WTC11 (cell line): ENCODE data around the gene CLVS2. TPM values are rescaled to one million over a fixed set of nuclear protein-coding genes. Genes with fewer than 3 reads are reported as not detected.

ENCODE experiments used
- ATAC-seq: fragments of 200-7000 bp; cut with Tn5 transposase; 2 replicates; pipeline ENCODE4 v1.10.0; 2021; ENCODE audit warnings: mild to moderate bottlenecking, moderate library complexity
- CTCF ChIA-PET: fragments of 300-600 bp; sonication (Branson Sonifier 250); formaldehyde crosslinking; loops from one replicate; lab custom pipeline; 2021; ENCODE audit warnings: antibody characterized with exemption; lab: Charles Lee
- POLR2A ChIA-PET: fragments of 350-600 bp; sonication (Branson Sonifier 250); formaldehyde crosslinking; loops from one replicate; lab custom pipeline; 2021; ENCODE audit warnings: antibody characterized with exemption; lab: Charles Lee
- DNase-seq: peaks from one replicate; pipeline ENCODE4 v3.0.0; 2021; ENCODE audit warnings: low spot score
- H3K27ac Mint-ChIP-seq: 2 replicates; pipeline ENCODE4 v1.8.0; 2021; ENCODE audit warnings: mixed read lengths
- H3K27me3 Mint-ChIP-seq: 2 replicates; pipeline ENCODE4 v1.8.0; 2021; ENCODE audit warnings: low read depth, mild to moderate bottlenecking, moderate library complexity, mixed read lengths
- H3K36me3 Mint-ChIP-seq: 2 replicates; pipeline ENCODE4 v1.8.0; 2021; ENCODE audit warnings: mixed read lengths
- H3K4me1 Mint-ChIP-seq: 2 replicates; pipeline ENCODE4 v1.8.0; 2022; ENCODE audit warnings: mixed read lengths
- H3K4me3 Mint-ChIP-seq: 2 replicates; pipeline ENCODE4 v1.8.0; 2021; ENCODE audit warnings: mild to moderate bottlenecking, moderate library complexity, mixed read lengths
- H3K9me3 Mint-ChIP-seq: 2 replicates; pipeline ENCODE4 v1.8.0; 2021; ENCODE audit warnings: mixed read lengths
- CTCF ChIP-seq: fragments of 200-600 bp; IDR thresholded peaks from 2 replicates; pipeline ENCODE4 v1.8.0; 2022; ENCODE audit warnings: antibody characterized with exemption
- ELF4 ChIP-seq: sonication (generic); formaldehyde crosslinking; IDR thresholded peaks from 2 replicates; pipeline ENCODE4 v1.8.1; 2022; ENCODE audit warnings: low read depth, mild to moderate bottlenecking, moderate library complexity, missing genetic modification reagents
- FOXK1 ChIP-seq: sonication (generic); formaldehyde crosslinking; IDR thresholded peaks from 2 replicates; pipeline ENCODE4 v1.8.0; 2022; ENCODE audit warnings: mild to moderate bottlenecking, moderate library complexity, missing genetic modification reagents
- GRHL2 ChIP-seq: fragments of 250-450 bp; sonication (Bioruptor Pico); IDR thresholded peaks from 2 replicates; pipeline ENCODE4 v1.8.0; 2022; ENCODE audit warnings: mild to moderate bottlenecking, moderate library complexity; ENCODE audit not compliant: insufficient replicate concordance, severe bottlenecking
- HMGA2 ChIP-seq: fragments of 250-450 bp; sonication (Bioruptor Pico); IDR thresholded peaks from 2 replicates; pipeline ENCODE4 v1.4.0; 2021; ENCODE audit warnings: mild to moderate bottlenecking, moderate library complexity
- HMGXB4 ChIP-seq: sonication (generic); formaldehyde crosslinking; IDR thresholded peaks from 2 replicates; pipeline ENCODE4 v1.8.1; 2023; ENCODE audit warnings: mild to moderate bottlenecking, moderate library complexity, missing genetic modification reagents
- IRF2 ChIP-seq: sonication (generic); formaldehyde crosslinking; IDR thresholded peaks from 2 replicates; pipeline ENCODE4 v1.8.0; 2022; ENCODE audit warnings: low read depth, missing genetic modification reagents, borderline replicate concordance
- JUN ChIP-seq: sonication (generic); formaldehyde crosslinking; IDR thresholded peaks from 2 replicates; pipeline ENCODE4 v1.8.0; 2023; ENCODE audit warnings: mild to moderate bottlenecking, missing genetic modification reagents
- MAX ChIP-seq: sonication (generic); formaldehyde crosslinking; IDR thresholded peaks from 2 replicates; pipeline ENCODE4 v1.8.0; 2022; ENCODE audit warnings: mild to moderate bottlenecking, missing genetic modification reagents
- MLX ChIP-seq: sonication (generic); formaldehyde crosslinking; IDR thresholded peaks from 2 replicates; pipeline ENCODE4 v1.8.1; 2023; ENCODE audit warnings: mild to moderate bottlenecking, missing genetic modification reagents, moderate library complexity
- NFE2L1 ChIP-seq: sonication (generic); formaldehyde crosslinking; IDR thresholded peaks from 2 replicates; pipeline ENCODE4 v1.8.1; 2023; ENCODE audit warnings: missing genetic modification reagents
- NFYB ChIP-seq: sonication (generic); formaldehyde crosslinking; conservative IDR thresholded peaks from 2 replicates; pipeline ENCODE4 v1.8.0; 2022; ENCODE audit warnings: low read depth, missing genetic modification reagents
- OVOL2 ChIP-seq: fragments of 250-450 bp; sonication (Bioruptor Pico); IDR thresholded peaks from 2 replicates; pipeline ENCODE4 v1.9.0; 2021; ENCODE audit warnings: mild to moderate bottlenecking, borderline replicate concordance
- PRDM15 ChIP-seq: sonication (generic); formaldehyde crosslinking; IDR thresholded peaks from 2 replicates; pipeline ENCODE4 v1.8.0; 2022; ENCODE audit warnings: missing genetic modification reagents
- PRRX2 ChIP-seq: fragments of 250-450 bp; sonication (Bioruptor Pico); IDR thresholded peaks from 2 replicates; pipeline ENCODE4 v1.8.0; 2021; ENCODE audit warnings: mild to moderate bottlenecking
- SMAD3 ChIP-seq: sonication (generic); formaldehyde crosslinking; IDR thresholded peaks from 2 replicates; pipeline ENCODE4 v1.8.0; 2022; ENCODE audit warnings: missing genetic modification reagents, mild to moderate bottlenecking, borderline replicate concordance
- SMAD4 ChIP-seq: sonication (generic); formaldehyde crosslinking; IDR thresholded peaks from 2 replicates; pipeline ENCODE4 v1.8.0; 2022; ENCODE audit warnings: mild to moderate bottlenecking, missing genetic modification reagents
- SOX15 ChIP-seq: fragments of 250-450 bp; sonication (Bioruptor Pico); IDR thresholded peaks from 2 replicates; pipeline ENCODE4 v1.9.0; 2021; ENCODE audit warnings: mild to moderate bottlenecking
- TCF7 ChIP-seq: sonication (generic); formaldehyde crosslinking; IDR thresholded peaks from 2 replicates; pipeline ENCODE4 v1.8.0; 2022; ENCODE audit warnings: mild to moderate bottlenecking, low read depth, missing genetic modification reagents, moderate library complexity
- ZBTB21 ChIP-seq: sonication (generic); formaldehyde crosslinking; IDR thresholded peaks from 2 replicates; pipeline ENCODE4 v1.8.1; 2023; ENCODE audit warnings: mild to moderate bottlenecking, missing genetic modification reagents, borderline replicate concordance
- ZNF232 ChIP-seq: sonication (generic); formaldehyde crosslinking; IDR thresholded peaks from 2 replicates; pipeline ENCODE4 v1.8.0; 2022; ENCODE audit warnings: mild to moderate bottlenecking, missing genetic modification reagents
- ZNF396 ChIP-seq: fragments of 250-450 bp; sonication (Bioruptor Pico); IDR thresholded peaks from 2 replicates; pipeline ENCODE4 v1.8.0; 2021; ENCODE audit warnings: mild to moderate bottlenecking, moderate library complexity, borderline replicate concordance
- ZNF416 ChIP-seq: fragments of 250-450 bp; sonication (Bioruptor Pico); IDR thresholded peaks from 2 replicates; pipeline ENCODE4 v1.9.0; 2021; ENCODE audit warnings: mild to moderate bottlenecking, inconsistent platforms
- ZNF423 ChIP-seq: fragments of 250-450 bp; sonication (Bioruptor Pico); IDR thresholded peaks from 2 replicates; pipeline ENCODE4 v2.1.2; 2022; ENCODE audit warnings: mild to moderate bottlenecking, moderate library complexity
- total RNA-seq: library from RNA; stranded (reverse); gene quantifications from 3 replicates; pipeline ENCODE4 v1.2.3, GENCODE V29; 2021

Gene CLVS2
- total RNA-seq, 1 experiment from 2014 or later, result 0.90 TPM

- H3K27ac Mint-ChIP-seq, result no peak overlapping the region
- ChIA-PET POLR2A (no interaction called here), CTCF (no interaction called here)
- ATAC-seq (no peak), DNase-seq (no peak)
- H3K4me1 Mint-ChIP-seq, result no peaks in the 10 kb centered on the region
- H3K36me3 Mint-ChIP-seq, result no peaks in the 10 kb centered on the region
- H3K4me3 Mint-ChIP-seq, result no peak overlapping the region
- no peaks in the 10 kb centered on the region; the same call in 1 of the 2 replicates for H3K27me3 Mint-ChIP-seq
- no peaks in the 10 kb centered on the region for H3K9me3 Mint-ChIP-seq
- TF ChIP-seq CTCF, result no peak
- no peak for TF ChIP-seq MLX
- no peak for TF ChIP-seq MAX
- no peak for TF ChIP-seq FOXK1
- no peak for TF ChIP-seq TCF7 (CRISPR knock-in tag)
- TF ChIP-seq HMGA2, result no peak
- no peak for TF ChIP-seq ZNF232 (CRISPR knock-in tag)
- TF ChIP-seq OVOL2 (CRISPR knock-in tag), result no peak
- no peak for TF ChIP-seq ZBTB21 (CRISPR knock-in tag)
- TF ChIP-seq ZNF423 (CRISPR knock-in tag), result no peak
- TF ChIP-seq PRRX2 (CRISPR knock-in tag), result no peak
- no peak for TF ChIP-seq NFYB (CRISPR knock-in tag)
- TF ChIP-seq SMAD3, result no peak
- TF ChIP-seq SOX15 (CRISPR knock-in tag), result no peak
- TF ChIP-seq HMGXB4, result no peak
Observed at GRCh38 chr6:123055256-123055655, 59.2 kb downstream of the CLVS2 start.

GRCh38 chr6:123062670-123063069 lies 66.6 kb downstream of the CLVS2 start:
- Mint-ChIP-seq H3K27ac (peak overlapping the region; percentile 93), H3K4me3 (no peak overlapping the region), H3K27me3 (no peaks in the 10 kb centered on the region; the same call in 1 of the 2 replicates), H3K9me3 (no peaks in the 10 kb centered on the region), H3K4me1 (peaks cover 17% of the 10 kb centered on the region), H3K36me3 (no peaks in the 10 kb centered on the region)
- ChIA-PET CTCF (no interaction called here), POLR2A (no interaction called here)
- DNase-seq, result no peak
- TF ChIP-seq ZNF416 (CRISPR knock-in tag) (no peak), IRF2 (CRISPR knock-in tag) (no peak), GRHL2 (no peak), JUN (CRISPR knock-in tag) (no peak), ELF4 (CRISPR knock-in tag) (no peak), PRDM15 (CRISPR knock-in tag) (no peak), ZNF396 (CRISPR knock-in tag) (no peak), MAX (no peak), SMAD4 (CRISPR knock-in tag) (no peak), NFE2L1 (CRISPR knock-in tag) (no peak), CTCF (no peak)
- ATAC-seq, result peak; percentile 76; the same call in 1 of the 2 replicates
